ENCODE data around the gene SLC7A6OS. TPM values are rescaled to one million over a fixed set of nuclear protein-coding genes. Genes with fewer than 3 reads are reported as not detected.

Gene SLC7A6OS
- total RNA-seq, 1 experiment from 2014 or later: 24.5 TPM

GRCh38 chr16:68345958-68346635 lies 35.4 kb upstream of the SLC7A6OS start:
- H3K79me2 ChIP-seq (ENCODE audit: insufficient read depth, low read length): no peaks in the 10 kb centered on the region

More at GRCh38 chr16:68345958-68346635, 35.4 kb upstream of the SLC7A6OS start:
- Histone ChIP-seq H3K23me2 (ENCODE audit: insufficient read length, low read depth, low read length, poor library complexity, severe bottlenecking) (no peaks in the 10 kb centered on the region), H3K56ac (ENCODE audit: insufficient read length, low read depth, low read length) (no peak overlapping the region), H3K23ac (ENCODE audit: insufficient read length, low read depth, low read length) (no peak overlapping the region), H3K18ac (ENCODE audit: insufficient read length, low read depth, low read length) (no peak overlapping the region), H3K4me2 (ENCODE audit: insufficient read depth, insufficient read length, low read length) (no peak overlapping the region), H3T11ph (ENCODE audit: low read length) (no peak overlapping the region), H4K5ac (ENCODE audit: insufficient read length, low read depth, low read length) (no peak overlapping the region), H2BK15ac (ENCODE audit: low read depth, low read length) (no peak overlapping the region), H3K4me1 (ENCODE audit: insufficient read depth, low read length) (no peaks in the 10 kb centered on the region), H3K79me1 (ENCODE audit: insufficient read depth, low read depth, low read length, poor library complexity, severe bottlenecking) (no peaks in the 10 kb centered on the region), H3K9me3 (ENCODE audit: control insufficient read depth, low read depth, low read length) (no peaks in the 10 kb centered on the region), H3K27ac (ENCODE audit: insufficient read length, low read depth, low read length) (no peak overlapping the region), H3K4ac (ENCODE audit: low read depth, low read length) (no peak overlapping the region), H3K27me3 (ENCODE audit: insufficient read depth, low read length) (no peaks in the 10 kb centered on the region), H2BK12ac (ENCODE audit: insufficient read length, low read depth, low read length) (no peak overlapping the region), H2AFZ (ENCODE audit: low read length) (no peak overlapping the region), H4K8ac (replicated peaks; ENCODE audit: insufficient read length, low read depth, low read length) (no peak overlapping the region), H3K9ac (ENCODE audit: extremely low read depth, insufficient read length, low read length) (no peak overlapping the region), H2BK5ac (ENCODE audit: insufficient read length, low read length) (no peak overlapping the region), H2BK120ac (ENCODE audit: low read depth, low read length, poor library complexity, severe bottlenecking) (no peak overlapping the region), H4K91ac (ENCODE audit: insufficient read length, low read depth, low read length) (no peak overlapping the region), H2BK20ac (ENCODE audit: low read depth, low read length, poor library complexity, severe bottlenecking) (no peak overlapping the region), H3K14ac (ENCODE audit: insufficient read depth, low read length) (no peak overlapping the region), H2AK5ac (ENCODE audit: insufficient read length, low read length) (no peak overlapping the region), H4K20me1 (ENCODE audit: control insufficient read depth, insufficient read depth, insufficient read length) (peaks cover 3% of the 10 kb centered on the region)
- Mint-ChIP-seq H3K9me3 (no peaks in the 10 kb centered on the region; a peak in 1 of 5 replicates), H3K36me3 (ENCODE audit: insufficient read depth in 1 of 3, low read depth in 3 of 3) (peaks cover 21 to 78% (median 62%) of the 10 kb centered on the region in 3 experiments; a peak in 6 of 7 replicates), H3K27me3 (ENCODE audit: low read depth) (no peaks in the 10 kb centered on the region), H3K4me1 (peaks cover 5 to 8% of the 10 kb centered on the region in 2 experiments), H3K27ac (peak overlapping the region in 1 of 3 experiments; percentile 44; a peak in 2 of 7 replicates), H3K4me3 (no peak overlapping the region)
- no peak for DNase-seq
- no CpG with 5 or more reads among the region's 16 CpGs for WGBS (ENCODE audit: extremely low coverage, insufficient read length, low lambda C conversion rate)
- no peak for TF ChIP-seq CTCF (conservative IDR thresholded peaks at IDR 0.05)
